Suprapubic skin (tissue), 4 donors: ENCODE measurements around the gene SMIM13. TPM values are rescaled to one million over a fixed set of nuclear protein-coding genes. Genes with fewer than 3 reads are reported as not detected.

ENCODE experiments used
- DNase-seq, 2 donors: peaks; one replicate each; pipeline ENCODE4 v3.0.0-alpha.2; 2019; ENCODE audit warnings: low spot score in 2 of 2
- H3K27ac ChIP-seq: fragments of 200-600 bp; sonication (generic); one replicate; pipeline ENCODE4 v1.5.1; 2019
- H3K27me3 ChIP-seq: fragments of 200-600 bp; sonication (generic); one replicate; pipeline ENCODE4 v1.5.1; 2019
- H3K36me3 ChIP-seq: fragments of 200-600 bp; sonication (generic); one replicate; pipeline ENCODE4 v1.5.1; 2019
- H3K4me1 ChIP-seq: fragments of 200-600 bp; sonication (generic); one replicate; pipeline ENCODE4 v1.5.1; 2019
- H3K4me3 ChIP-seq: fragments of 200-600 bp; sonication (generic); one replicate; pipeline ENCODE4 v1.5.1; 2019; ENCODE audit warnings: mild to moderate bottlenecking
- H3K9me3 ChIP-seq: fragments of 200-600 bp; sonication (generic); one replicate; pipeline ENCODE4 v1.5.1; 2019
- EP300 ChIP-seq: sonication (generic); formaldehyde crosslinking; IDR thresholded peaks from one replicate; pipeline ENCODE4 v1.6.1; 2017; ENCODE audit warnings: antibody characterized with exemption
- POLR2A ChIP-seq, 2 donors: fragments of 450-650 bp; IDR thresholded peaks; one replicate each; pipeline ENCODE4 v1.6.1; 2017; ENCODE audit warnings: antibody characterized with exemption in 2 of 2, mild to moderate bottlenecking in 2 of 2, moderate library complexity in 2 of 2
- POLR2AphosphoS5 ChIP-seq, 3 donors: sonication (generic); formaldehyde crosslinking; IDR thresholded peaks; one replicate each; pipeline ENCODE4 v1.6.1; 2017; ENCODE audit warnings: antibody characterized with exemption in 3 of 3
- WGBS: methylation state at CpG from one replicate; pipeline ENCODE4 v1.1.5; 2018; 5-methylcytosine and 5-hydroxymethylcytosine counted together
- total RNA-seq, 4 donors: library from RNA; depleted of rRNA; stranded (reverse); fragments of >200 nt; gene quantifications; one replicate each; pipeline ENCODE4 v1.1.0, GENCODE V29; 2016
- TF ChIP-seq, protein P1 (sequence below), 2 donors: fragments of 200-600 bp in 1 of 2; fragments of 450-650 bp in 1 of 2; sonication (generic) in 1 of 2; IDR thresholded peaks; one replicate each; pipeline ENCODE4 v1.5.1; 2016 to 2019; ENCODE audit warnings: antibody characterized with exemption in 2 of 2, mild to moderate bottlenecking in 1 of 2, moderate library complexity in 1 of 2

The SMIM13 gene
- total RNA-seq, 4 donors from 2014 or later: 9.3 to 15.6 (median 10.7) TPM

DNA sequence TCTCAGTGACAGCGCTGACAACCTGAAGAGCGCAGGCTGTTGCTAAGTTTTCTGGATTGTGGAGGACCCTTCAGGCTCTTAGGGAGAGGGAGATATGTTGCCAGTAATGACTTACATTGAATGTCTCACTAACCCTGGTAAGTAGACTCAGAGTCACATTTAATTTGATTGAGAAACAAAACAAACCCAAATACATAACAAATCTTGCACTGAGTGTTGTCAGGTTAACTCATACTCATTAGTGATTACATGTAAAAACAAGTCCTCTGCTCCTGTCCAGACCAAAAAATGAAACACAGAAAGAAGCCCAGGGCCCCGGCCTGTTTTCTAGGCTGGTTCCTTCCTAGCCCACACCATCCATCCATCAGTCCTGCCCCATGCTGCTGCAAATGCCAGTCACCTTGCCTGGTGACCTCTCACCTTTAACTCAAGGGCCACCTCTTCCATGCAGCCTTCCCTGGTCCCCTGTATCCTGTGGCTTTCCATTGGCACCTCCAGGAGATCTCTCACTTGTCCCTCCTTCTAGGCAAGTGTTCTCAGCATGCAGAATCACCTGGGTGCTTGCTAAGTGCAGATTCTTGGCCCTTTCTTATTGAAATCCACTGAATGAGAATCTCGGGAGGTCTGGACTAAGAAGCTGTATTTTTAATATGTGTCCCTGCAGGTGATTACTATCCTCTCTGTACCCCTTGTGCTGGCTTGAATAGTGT is 52.6 kb downstream of the SMIM13 start:
- TF ChIP-seq POLR2A (IDR thresholded peaks at IDR 0.05) (no peak), EP300 (no peak), POLR2AphosphoS5 (IDR thresholded peaks at IDR 0.05) (no peak)
- TF ChIP-seq, protein P1, sequence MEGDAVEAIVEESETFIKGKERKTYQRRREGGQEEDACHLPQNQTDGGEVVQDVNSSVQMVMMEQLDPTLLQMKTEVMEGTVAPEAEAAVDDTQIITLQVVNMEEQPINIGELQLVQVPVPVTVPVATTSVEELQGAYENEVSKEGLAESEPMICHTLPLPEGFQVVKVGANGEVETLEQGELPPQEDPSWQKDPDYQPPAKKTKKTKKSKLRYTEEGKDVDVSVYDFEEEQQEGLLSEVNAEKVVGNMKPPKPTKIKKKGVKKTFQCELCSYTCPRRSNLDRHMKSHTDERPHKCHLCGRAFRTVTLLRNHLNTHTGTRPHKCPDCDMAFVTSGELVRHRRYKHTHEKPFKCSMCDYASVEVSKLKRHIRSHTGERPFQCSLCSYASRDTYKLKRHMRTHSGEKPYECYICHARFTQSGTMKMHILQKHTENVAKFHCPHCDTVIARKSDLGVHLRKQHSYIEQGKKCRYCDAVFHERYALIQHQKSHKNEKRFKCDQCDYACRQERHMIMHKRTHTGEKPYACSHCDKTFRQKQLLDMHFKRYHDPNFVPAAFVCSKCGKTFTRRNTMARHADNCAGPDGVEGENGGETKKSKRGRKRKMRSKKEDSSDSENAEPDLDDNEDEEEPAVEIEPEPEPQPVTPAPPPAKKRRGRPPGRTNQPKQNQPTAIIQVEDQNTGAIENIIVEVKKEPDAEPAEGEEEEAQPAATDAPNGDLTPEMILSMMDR (IDR thresholded peaks at IDR 0.05): no peak
- H3K27me3 ChIP-seq: no peaks in the 10 kb centered on the region
- DNase-seq: no peak
- 84% methylated on average over 4 of the region's 4 CpGs for WGBS
- H3K27ac ChIP-seq: no peak overlapping the region
- no peaks in the 10 kb centered on the region for H3K9me3 ChIP-seq
- H3K4me3 ChIP-seq: no peak overlapping the region
- H3K4me1 ChIP-seq: peaks cover 17% of the 10 kb centered on the region
- H3K36me3 ChIP-seq: no peaks in the 10 kb centered on the region

GRCh38 chr6:11149551-11149950 is 55.9 kb downstream of the SMIM13 start:
- TF ChIP-seq EP300 (no peak), POLR2AphosphoS5 (IDR thresholded peaks at IDR 0.05) (no peak), POLR2A (IDR thresholded peaks at IDR 0.05) (no peak)
- TF ChIP-seq, protein P1 (IDR thresholded peaks at IDR 0.05): no peak
- H3K4me1 ChIP-seq: peaks cover 2% of the 10 kb centered on the region
- no peak overlapping the region for H3K27ac ChIP-seq
- no peak for DNase-seq
- H3K36me3 ChIP-seq: no peaks in the 10 kb centered on the region
- no peaks in the 10 kb centered on the region for H3K27me3 ChIP-seq
- 98% methylated on average over 3 of the region's 3 CpGs for WGBS
- H3K4me3 ChIP-seq: no peak overlapping the region
- no peaks in the 10 kb centered on the region for H3K9me3 ChIP-seq

GRCh38 chr6:11151488-11151887 is 57.9 kb downstream of the SMIM13 start:
- no peak for DNase-seq
- no peaks in the 10 kb centered on the region for H3K4me1 ChIP-seq
- no peak for TF ChIP-seq POLR2A (IDR thresholded peaks at IDR 0.05)
- no peak for TF ChIP-seq POLR2AphosphoS5 (IDR thresholded peaks at IDR 0.05)
- TF ChIP-seq, protein P1 (IDR thresholded peaks at IDR 0.05): no peak
- no peak for TF ChIP-seq EP300
- H3K4me3 ChIP-seq: no peak overlapping the region
- H3K36me3 ChIP-seq: no peaks in the 10 kb centered on the region
- WGBS: 96% methylated on average over 1 of the region's 1 CpG
- no peak overlapping the region for H3K27ac ChIP-seq
- H3K9me3 ChIP-seq: no peaks in the 10 kb centered on the region
- no peaks in the 10 kb centered on the region for H3K27me3 ChIP-seq

DNA sequence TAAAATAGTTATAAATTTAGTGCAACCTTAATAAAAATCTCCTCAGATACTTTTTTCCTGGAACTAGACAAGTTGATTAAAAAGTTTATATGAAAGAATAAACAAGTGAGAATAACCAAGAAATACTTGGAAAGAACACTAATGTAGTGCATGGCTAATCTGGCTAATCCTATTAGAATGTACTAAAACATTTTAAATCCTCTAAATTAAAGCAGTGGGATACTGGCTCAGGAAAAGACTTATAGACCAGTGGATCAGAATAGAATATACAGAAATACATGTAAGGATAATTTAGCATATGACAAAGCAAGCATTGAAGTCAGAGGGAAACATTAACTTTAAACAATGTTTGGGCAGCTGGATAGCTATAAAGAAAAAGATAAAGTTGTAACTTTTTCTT is 58.9 kb downstream of the SMIM13 start:
- no peaks in the 10 kb centered on the region for H3K4me1 ChIP-seq
- H3K36me3 ChIP-seq: no peaks in the 10 kb centered on the region
- DNase-seq: no peak
- no peak overlapping the region for H3K4me3 ChIP-seq
- no peaks in the 10 kb centered on the region for H3K27me3 ChIP-seq
- TF ChIP-seq POLR2AphosphoS5 (IDR thresholded peaks at IDR 0.05) (no peak), EP300 (no peak)
- TF ChIP-seq, protein P1 (IDR thresholded peaks at IDR 0.05): no peak
- no peaks in the 10 kb centered on the region for H3K9me3 ChIP-seq
- no peak overlapping the region for H3K27ac ChIP-seq

DNA sequence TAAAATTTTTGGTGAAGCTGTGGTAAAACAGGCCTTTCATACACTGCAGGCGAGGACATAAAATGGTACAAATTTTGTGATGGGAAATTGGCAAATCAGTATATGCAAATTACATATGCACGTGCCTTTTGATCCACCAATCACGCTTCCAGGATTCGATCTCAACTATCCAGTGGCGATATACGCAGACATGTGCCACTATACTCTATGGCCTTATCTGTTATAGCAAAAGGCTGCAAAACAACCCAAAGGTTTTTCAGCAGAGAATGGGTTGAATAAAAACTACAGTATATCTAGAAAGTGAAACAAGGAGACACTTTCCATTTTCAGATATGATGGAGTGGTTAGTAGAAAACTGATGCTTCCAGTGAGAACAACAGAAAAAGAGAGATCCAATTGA is 59.8 kb downstream of the SMIM13 start:
- no peak for DNase-seq
- no peaks in the 10 kb centered on the region for H3K36me3 ChIP-seq
- H3K27me3 ChIP-seq: no peaks in the 10 kb centered on the region
- H3K4me1 ChIP-seq: no peaks in the 10 kb centered on the region
- 97% methylated on average over 6 of the region's 6 CpGs for WGBS
- H3K27ac ChIP-seq: no peak overlapping the region
- no peaks in the 10 kb centered on the region for H3K9me3 ChIP-seq
- TF ChIP-seq EP300 (no peak), POLR2A (IDR thresholded peaks at IDR 0.05) (no peak), POLR2AphosphoS5 (IDR thresholded peaks at IDR 0.05) (no peak)
- TF ChIP-seq, protein P1 (IDR thresholded peaks at IDR 0.05): no peak
- H3K4me3 ChIP-seq: no peak overlapping the region
